Measurements from ENCODE around the gene ERAS.
"Not testable (repeated sequence)": the region's sequence is repeated elsewhere in the genome, so short reads cannot be mapped to it uniquely, and the experiment has no call there.

The ERAS gene

GRCh38 chrX:48800574-48801279 lies 25.6 kb upstream of the ERAS start:
- no peak for DNase-seq

- DNase-seq, result peak; percentile 97
Measured at GRCh38 chrX:48801280-48802088, 24.8 kb upstream of the ERAS start, which contains the start of gene HDAC6. Gene HDAC6, plus strand, starts transcription at chrX:48802067. Its CDS starts 626 bp downstream, at chrX:48802693.

- peak; percentile 50 for DNase-seq
Measured at GRCh38 chrX:48802089-48802904, 24.0 kb upstream of the ERAS start.

- DNase-seq, result no peak
Measured at GRCh38 chrX:48802905-48803200, 23.5 kb upstream of the ERAS start.

- DNase-seq, result no peak
Measured at GRCh38 chrX:48806081-48806480, 20.2 kb upstream of the ERAS start.

- no peak for DNase-seq
Measured at GRCh38 chrX:48813644-48814043, 12.7 kb upstream of the ERAS start.

GRCh38 chrX:48814722-48815121 lies 11.6 kb upstream of the ERAS start:
- no peak for DNase-seq

- DNase-seq, result no peak
Measured at GRCh38 chrX:48815266-48815665, 11.0 kb upstream of the ERAS start.

- DNase-seq, result no peak
Measured at GRCh38 chrX:48816014-48816810, 10.1 kb upstream of the ERAS start.

- no peak for DNase-seq
Measured at GRCh38 chrX:48818098-48818497, 8.2 kb upstream of the ERAS start.

- no peak for DNase-seq
Measured at GRCh38 chrX:48818866-48819265, 7.4 kb upstream of the ERAS start.

GRCh38 chrX:48819394-48819793 lies 6.9 kb upstream of the ERAS start:
- not testable (repeated sequence) for DNase-seq

GRCh38 chrX:48823053-48823452 lies 3.3 kb upstream of the ERAS start:
- DNase-seq, result no peak

GRCh38 chrX:48824066-48824465 lies 2.2 kb upstream of the ERAS start:
- no peak for DNase-seq

- no peak for DNase-seq
Measured at GRCh38 chrX:48826876-48827653, 752 bp downstream of the ERAS start.

- DNase-seq, result no peak
Measured at GRCh38 chrX:48827654-48827968, 1.3 kb downstream of the ERAS start.

- no peak for DNase-seq
Measured at GRCh38 chrX:48829016-48829735, 2.9 kb downstream of the ERAS start.

GRCh38 chrX:48831136-48831908 lies 5.0 kb downstream of the ERAS start:
- no peak for DNase-seq

GRCh38 chrX:48831909-48832291 lies 5.6 kb downstream of the ERAS start:
- no peak for DNase-seq

- no peak for DNase-seq
Measured at GRCh38 chrX:48833542-48834138, 7.3 kb downstream of the ERAS start.
